ENCODE data around the gene ZNF470. TPM values are rescaled to one million over a fixed set of nuclear protein-coding genes. Genes with fewer than 3 reads are reported as not detected.
A peak's percentile ranks its signal among the peaks of the same experiment; 100 is the strongest.

Gene ZNF470
- 1 to 10 TPM; 3.0 to 6.9 (median 5.1) TPM for polyA plus RNA-seq (ENCODE audit: insufficient read length in 10 of 10)
- long read RNA-seq, donor 1 = 0 reads
- long read RNA-seq, donor 2 = 0 reads
- long read RNA-seq, donor 3 = 0 reads
- long read RNA-seq, donor 4, full-length matches to known transcripts = 4 of 4 reads
- long read RNA-seq, donor 4, partial matches to known transcripts = 0 of 4 reads
- long read RNA-seq, donor 4, other reads (novel, unspliced or antisense) = 0 of 4 reads
- long read RNA-seq, donor 5 = 0 reads
- long read RNA-seq, donor 6, full-length matches to known transcripts = 2 of 2 reads
- long read RNA-seq, donor 6, partial matches to known transcripts = 0 of 2 reads
- long read RNA-seq, donor 6, other reads (novel, unspliced or antisense) = 0 of 2 reads
- long read RNA-seq, donor 7, full-length matches to known transcripts = 4 of 4 reads
- long read RNA-seq, donor 7, partial matches to known transcripts = 0 of 4 reads
- long read RNA-seq, donor 7, other reads (novel, unspliced or antisense) = 0 of 4 reads
- long read RNA-seq, donor 8 = 0 reads
- long read RNA-seq, donor 9, full-length matches to known transcripts = 1 of 1 reads
- long read RNA-seq, donor 9, partial matches to known transcripts = 0 of 1 reads
- long read RNA-seq, donor 9, other reads (novel, unspliced or antisense) = 0 of 1 reads

DNA sequence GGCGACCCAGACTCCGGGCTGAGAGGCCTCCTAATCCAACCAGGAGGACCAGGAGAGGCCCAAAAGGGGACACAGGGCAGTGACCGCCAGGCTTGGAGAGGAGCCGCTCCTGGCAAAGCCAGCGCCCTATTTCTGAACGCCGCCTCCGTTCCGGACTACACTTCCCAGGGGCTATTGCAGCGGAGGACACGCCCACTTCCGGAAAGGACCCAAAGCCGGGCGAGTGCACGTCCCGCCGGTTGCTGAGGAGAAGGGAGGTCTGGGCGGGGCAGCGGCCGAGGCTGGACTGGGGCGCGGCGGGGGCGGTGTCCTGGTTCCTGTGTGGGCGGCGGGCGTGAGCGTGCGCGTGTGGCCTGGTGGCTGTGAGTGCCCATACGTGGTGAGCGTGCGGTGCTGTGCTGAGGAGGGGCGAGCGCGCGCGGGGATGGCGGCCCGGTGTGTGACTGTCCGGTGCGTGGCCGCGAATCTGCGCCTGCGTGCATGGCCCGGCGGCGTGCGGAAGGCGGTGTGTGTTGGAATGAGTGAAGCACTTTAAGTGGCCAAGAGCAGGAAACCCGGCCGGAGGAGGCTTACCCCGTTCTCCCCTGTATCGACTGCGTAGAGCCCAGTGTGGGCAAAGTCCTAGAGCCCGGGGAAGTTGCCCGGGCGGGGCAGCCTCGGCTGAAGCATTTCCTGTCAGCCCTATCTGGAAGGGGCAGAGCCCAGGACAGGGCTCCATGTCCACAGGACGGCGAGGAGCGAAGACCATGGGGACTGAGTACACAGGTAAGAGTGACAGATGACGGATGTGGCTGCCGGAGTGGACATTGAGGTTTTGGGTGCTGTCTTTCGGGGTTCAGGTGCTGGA, at the start of gene ZNF470:
ZNF470 (plus strand) TSS at position 195 of the 847 bp plus-strand sequence. CDS start 2,844 bp downstream, outside the sequence.
- peak; percentile 92 to 98 (median 94) for DNase-seq

GRCh38 chr19:56525214-56525860, 41.9 kb upstream of the ZNF470 start:
- no peak for DNase-seq

GRCh38 chr19:56537442-56537841, 29.8 kb upstream of the ZNF470 start:
- no peak for DNase-seq

DNA sequence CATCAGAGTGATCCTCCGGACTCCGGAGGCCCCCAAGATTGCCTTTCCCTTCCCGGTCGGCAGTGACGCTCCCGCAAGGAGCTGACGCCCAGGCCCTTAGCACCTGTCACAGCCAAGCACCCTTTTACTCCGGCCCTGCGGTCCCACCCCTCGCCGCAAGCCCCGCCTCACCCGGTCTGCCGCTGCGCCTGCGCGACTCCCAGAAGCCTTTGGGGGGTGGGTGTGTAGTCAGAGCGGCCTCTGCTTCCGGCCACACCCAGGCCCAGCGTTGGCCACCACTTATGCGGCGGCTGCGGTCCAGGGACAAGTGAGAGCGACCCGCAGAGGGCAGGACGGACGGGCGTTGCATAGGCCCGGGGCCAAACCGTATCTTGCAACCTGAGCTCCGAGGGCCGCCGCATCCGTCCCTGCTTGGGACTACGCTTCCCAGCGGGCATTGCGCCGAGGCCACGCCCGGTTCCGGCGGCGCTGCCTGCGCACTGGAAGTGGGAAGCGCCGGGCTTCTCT, 29.0 kb upstream of the ZNF470 start:
- DNase-seq = peak; percentile 89 to 98 (median 92)

DNA sequence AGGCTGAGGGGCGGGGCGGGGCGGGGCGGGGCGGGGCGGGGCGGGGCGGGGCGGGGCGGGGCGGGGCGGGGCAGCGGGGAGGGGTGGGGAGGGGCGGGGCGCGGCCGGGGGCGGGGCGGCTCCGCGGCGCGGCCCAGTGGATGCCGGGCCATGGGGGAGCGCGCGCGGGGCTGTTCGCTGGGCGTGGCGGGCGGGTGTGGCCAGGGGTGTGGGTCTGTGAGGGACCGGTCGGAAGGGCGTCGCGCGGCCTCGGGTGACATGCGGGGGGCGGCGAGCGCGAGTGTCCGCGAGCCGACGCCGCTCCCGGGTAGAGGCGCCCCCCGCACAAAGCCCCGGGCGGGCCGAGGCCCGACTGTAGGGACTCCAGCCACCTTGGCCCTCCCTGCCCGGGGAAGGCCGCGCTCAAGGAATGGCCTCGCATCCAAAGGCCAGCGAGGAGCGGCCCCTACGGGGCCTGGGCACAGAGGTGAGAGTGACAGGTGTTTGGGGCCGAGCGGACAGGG, 28.5 kb upstream of the ZNF470 start, which contains the start of gene ZFP28:
ZFP28 (plus strand) TSS at position 188 of the 503 bp plus-strand sequence; CDS start at position 259, 71 bp downstream.
- DNase-seq = peak in 1 of 3 donors; percentile 87

- no peak for DNase-seq
Observed at GRCh38 chr19:56543776-56544175, 23.5 kb upstream of the ZNF470 start.

GRCh38 chr19:56547535-56547934, 19.7 kb upstream of the ZNF470 start:
- DNase-seq = no peak

DNA sequence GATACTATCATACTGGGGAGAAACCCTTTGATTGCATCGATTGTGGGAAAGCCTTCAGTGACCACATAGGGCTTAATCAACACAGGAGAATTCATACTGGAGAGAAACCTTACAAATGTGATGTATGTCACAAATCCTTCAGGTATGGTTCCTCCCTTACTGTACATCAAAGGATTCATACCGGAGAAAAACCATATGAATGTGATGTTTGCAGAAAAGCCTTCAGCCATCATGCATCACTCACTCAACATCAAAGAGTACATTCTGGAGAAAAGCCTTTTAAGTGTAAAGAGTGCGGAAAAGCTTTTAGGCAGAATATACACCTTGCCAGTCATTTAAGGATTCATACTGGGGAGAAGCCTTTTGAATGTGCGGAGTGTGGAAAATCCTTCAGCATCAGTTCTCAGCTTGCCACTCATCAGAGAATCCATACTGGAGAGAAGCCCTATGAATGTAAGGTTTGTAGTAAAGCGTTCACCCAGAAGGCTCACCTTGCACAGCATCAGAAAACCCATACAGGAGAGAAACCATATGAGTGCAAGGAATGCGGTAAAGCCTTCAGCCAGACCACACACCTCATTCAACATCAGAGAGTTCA, 12.9 kb upstream of the ZNF470 start:
- no peak for DNase-seq

DNA sequence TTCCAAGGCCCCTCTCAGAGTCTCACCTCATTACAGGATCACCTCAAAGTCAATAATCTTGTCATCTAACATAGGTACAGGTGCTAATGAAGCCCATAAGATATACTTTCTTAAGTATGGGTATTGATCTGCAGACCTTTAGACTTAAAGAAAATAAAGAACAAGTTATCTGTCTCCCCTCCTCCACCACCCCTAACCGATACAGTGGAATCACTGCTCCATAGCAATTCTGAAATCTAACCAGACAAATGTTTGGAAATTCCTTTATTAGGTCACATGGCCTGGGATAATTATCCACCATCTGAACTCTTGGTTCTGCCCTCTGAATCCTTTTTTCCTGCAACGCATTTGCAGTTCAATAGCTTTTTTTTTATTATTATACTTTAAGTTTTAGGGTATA, 4.5 kb upstream of the ZNF470 start:
- DNase-seq = no peak

DNA sequence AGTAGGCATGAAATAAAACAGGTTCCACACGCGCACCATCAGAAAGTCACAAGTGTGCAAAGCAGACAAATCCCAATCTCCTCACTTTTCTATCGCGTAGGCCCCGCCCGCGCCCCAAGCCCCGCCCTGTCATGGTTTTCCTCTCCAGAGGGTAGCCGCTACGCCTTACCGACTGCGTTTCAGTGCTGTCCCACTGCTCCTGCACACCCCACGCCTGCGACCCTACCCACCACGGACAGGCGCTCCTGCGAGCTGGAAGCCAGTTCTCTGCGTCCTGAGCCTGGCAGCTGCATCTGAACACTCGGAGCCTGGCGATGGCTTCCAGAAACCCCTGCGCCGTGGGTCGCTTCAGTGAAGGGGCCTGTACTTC, 379 bp upstream of the ZNF470 start:
- no peak for DNase-seq

- DNase-seq = no peak
Observed at GRCh38 chr19:56572589-56572988, 5.3 kb downstream of the ZNF470 start.

GRCh38 chr19:56573914-56574313, 6.6 kb downstream of the ZNF470 start:
- no peak for DNase-seq

- no peak for DNase-seq
Observed at GRCh38 chr19:56577719-56578602, 10.7 kb downstream of the ZNF470 start.

- no peak for DNase-seq
Observed at GRCh38 chr19:56594446-56594782, 27.1 kb downstream of the ZNF470 start.

GRCh38 chr19:56594783-56595547, 27.7 kb downstream of the ZNF470 start, which contains the start of gene ZNF71:
ZNF71 (plus strand) TSS chr19:56595302; CDS start chr19:56601559, 6,257 bp downstream.
- peak; percentile 83 to 97 (median 91) for DNase-seq

DNA sequence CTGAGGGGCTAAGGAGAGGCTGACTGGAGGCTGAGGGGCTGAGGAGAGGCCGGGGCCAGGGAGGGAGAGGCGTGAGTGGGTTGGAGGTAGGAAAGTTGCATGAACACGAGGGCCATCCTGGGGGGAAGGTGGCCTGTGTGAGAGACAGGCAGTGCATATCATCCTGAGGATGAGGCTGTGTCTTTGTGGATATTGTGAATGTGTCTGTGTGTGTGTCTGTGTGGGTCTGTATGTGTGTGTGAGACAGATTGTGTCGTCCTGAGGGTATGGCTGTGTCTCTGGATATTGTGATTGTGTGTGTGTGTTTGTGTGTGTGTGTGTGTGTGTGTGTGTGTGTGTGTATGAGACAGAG, 28.3 kb downstream of the ZNF470 start:
- DNase-seq = peak in 1 of 3 donors; percentile 7

DNA sequence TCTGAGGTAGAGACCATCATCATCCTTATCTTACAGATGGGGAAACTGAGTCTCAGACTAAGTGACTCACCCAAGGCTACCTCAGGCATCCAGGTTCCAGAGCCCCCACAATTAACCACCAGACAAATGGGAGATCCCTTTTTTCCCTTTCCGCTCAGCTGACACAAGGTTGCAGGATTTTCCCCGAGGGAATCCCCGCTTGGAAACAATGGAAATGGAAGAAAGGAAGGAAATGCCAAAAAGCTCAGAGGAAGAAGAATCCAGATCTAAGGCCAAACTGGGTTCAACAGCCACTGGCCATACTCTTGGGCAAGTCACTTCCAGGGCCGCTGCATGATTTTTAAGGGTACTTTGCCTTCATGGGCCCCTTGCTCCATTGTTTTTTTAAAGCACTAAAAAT, 29.4 kb downstream of the ZNF470 start:
- no peak for DNase-seq

DNA sequence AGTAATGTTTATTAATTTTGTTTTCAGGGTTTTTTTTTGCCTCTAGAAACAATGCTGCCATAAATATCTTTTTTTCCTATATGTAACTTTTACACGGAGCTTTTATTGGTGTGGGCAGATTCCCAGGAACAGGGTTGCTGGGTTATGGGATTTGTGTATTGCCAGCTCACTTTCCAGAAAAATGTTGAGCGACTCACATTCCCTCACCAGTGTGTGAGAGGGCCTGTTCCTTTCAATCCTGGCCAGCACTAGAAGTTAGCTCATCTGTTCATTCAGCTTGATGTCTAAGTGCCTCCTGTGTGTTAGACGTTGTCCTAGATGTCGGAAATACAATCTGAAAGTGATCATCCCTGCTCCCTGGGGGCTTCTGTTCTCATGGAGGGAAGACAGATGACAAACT, 30.4 kb downstream of the ZNF470 start:
- no peak for DNase-seq

GRCh38 chr19:56601375-56601774, 34.1 kb downstream of the ZNF470 start:
- DNase-seq = no peak
